Endodermal cell (in vitro differentiated cells): Measurements from ENCODE around the gene KMT5B. TPM values are rescaled to one million over a fixed set of nuclear protein-coding genes. Genes with fewer than 3 reads are reported as not detected.

Experiments used
- DNase-seq: peaks from one replicate; pipeline ENCODE4 v3.0.0-alpha.2; 2017
- H3K27ac ChIP-seq: 2 replicates; pipeline ENCODE4 v1.5.1; 2013; ENCODE audit warnings: mild to moderate bottlenecking, low read depth, low read length, moderate library complexity
- H3K27me3 ChIP-seq: 2 replicates; pipeline ENCODE4 v1.6.1; 2013; ENCODE audit warnings: mild to moderate bottlenecking, low read length, moderate library complexity; ENCODE audit not compliant: insufficient read depth, control insufficient read depth, poor library complexity, severe bottlenecking
- H3K36me3 ChIP-seq: 2 replicates; pipeline ENCODE4 v1.7.0; 2013; ENCODE audit warnings: mild to moderate bottlenecking, low read length, moderate library complexity; ENCODE audit not compliant: control insufficient read depth, insufficient read depth
- H3K4me1 ChIP-seq: one replicate; pipeline ENCODE4 v1.7.0; 2013; ENCODE audit warnings: low read length; ENCODE audit not compliant: control insufficient read depth, insufficient read depth
- H3K4me3 ChIP-seq: 2 replicates; pipeline ENCODE4 v1.5.1; 2013; ENCODE audit warnings: mild to moderate bottlenecking, low read length, moderate library complexity
- H3K9ac ChIP-seq: 2 replicates; pipeline ENCODE4 v1.6.1; 2013; ENCODE audit warnings: mild to moderate bottlenecking, low read length, moderate library complexity; ENCODE audit not compliant: poor library complexity, severe bottlenecking; ENCODE audit errors: extremely low read depth
- H3K9me3 ChIP-seq: 2 replicates; pipeline ENCODE4 v1.6.1; 2013; ENCODE audit warnings: mild to moderate bottlenecking, low read length, moderate library complexity; ENCODE audit not compliant: control insufficient read depth
- H3K27ac Mint-ChIP-seq: 2 replicates; pipeline ENCODE4 v1.8.0; 2020; ENCODE audit warnings: mixed read lengths
- H3K27me3 Mint-ChIP-seq: 2 replicates; pipeline ENCODE4 v1.8.0; 2021; ENCODE audit warnings: mild to moderate bottlenecking, mixed read lengths; ENCODE audit not compliant: insufficient read depth
- H3K36me3 Mint-ChIP-seq: 2 replicates; pipeline ENCODE4 v1.8.0; 2020; ENCODE audit warnings: low read depth, mixed read lengths
- H3K4me1 Mint-ChIP-seq: 2 replicates; pipeline ENCODE4 v1.8.0; 2020; ENCODE audit warnings: mixed read lengths
- H3K4me3 Mint-ChIP-seq: 2 replicates; pipeline ENCODE4 v1.8.0; 2020; ENCODE audit warnings: mild to moderate bottlenecking, moderate library complexity, mixed read lengths
- H3K9me3 Mint-ChIP-seq: 2 replicates; pipeline ENCODE4 v1.8.0; 2020; ENCODE audit warnings: mild to moderate bottlenecking, mixed read lengths
- WGBS, 2 experiments: methylation state at CpG; one replicate each; pipeline versions ENCODE4 v1.1.5 to v1.1.7; 2013; ENCODE audit warnings: missing lambda C conversion rate in 2 of 2, mixed read lengths in 1 of 2; ENCODE audit not compliant: insufficient coverage in 1 of 2, insufficient read length in 1 of 2; 5-methylcytosine and 5-hydroxymethylcytosine counted together
- total RNA-seq, 2 donors: library from RNA; stranded (reverse); fragmentation: NEBNext Ultra II Directional in 1 of 2; extraction: Animal tissue kit (Norgen Biotek cat#: 25700) in 1 of 2; gene quantifications; 2 replicates in 1 of 2; 3 replicates in 1 of 2; pipeline ENCODE4 v1.2.1, GENCODE V29; 2021
- TF ChIP-seq, protein P1 (sequence below): fragments of 200-600 bp; sonication (generic); conservative IDR thresholded peaks from 2 replicates; pipeline ENCODE4 v1.5.0; 2021; ENCODE audit warnings: antibody characterized with exemption, mild to moderate bottlenecking

KMT5B gene
- total RNA-seq, 2 donors from 2014 or later = 53.3 to 62.3 TPM

DNA sequence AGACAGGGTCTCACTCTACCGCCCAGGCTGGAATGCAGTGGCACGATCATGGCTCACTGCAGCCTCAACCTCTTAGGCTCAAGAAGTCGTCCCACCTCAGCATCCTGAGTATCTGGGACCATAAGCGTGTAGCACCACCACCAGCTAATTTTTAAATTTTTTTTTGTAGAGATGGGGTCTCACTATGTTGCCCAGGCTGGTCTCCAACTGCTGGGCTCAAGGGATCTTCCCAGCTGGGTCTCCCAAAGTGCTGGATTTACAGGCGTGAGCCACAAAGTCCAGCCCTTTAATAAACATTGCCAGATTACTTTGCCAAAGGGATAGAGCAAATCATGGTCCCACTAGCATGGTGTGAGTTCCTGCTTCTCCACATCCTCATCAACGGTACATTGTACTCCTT is 45.6 kb downstream of the KMT5B start:
- no peak overlapping the region for H3K27ac Mint-ChIP-seq
- Histone ChIP-seq H3K27me3 (no peaks in the 10 kb centered on the region), H3K27ac (no peak overlapping the region), H3K4me1 (no peaks in the 10 kb centered on the region), H3K9me3 (no peaks in the 10 kb centered on the region), H3K36me3 (peaks cover 73% of the 10 kb centered on the region), H3K9ac (no peak overlapping the region), H3K4me3 (no peak overlapping the region)
- no peaks in the 10 kb centered on the region for H3K9me3 Mint-ChIP-seq
- TF ChIP-seq, protein P1, sequence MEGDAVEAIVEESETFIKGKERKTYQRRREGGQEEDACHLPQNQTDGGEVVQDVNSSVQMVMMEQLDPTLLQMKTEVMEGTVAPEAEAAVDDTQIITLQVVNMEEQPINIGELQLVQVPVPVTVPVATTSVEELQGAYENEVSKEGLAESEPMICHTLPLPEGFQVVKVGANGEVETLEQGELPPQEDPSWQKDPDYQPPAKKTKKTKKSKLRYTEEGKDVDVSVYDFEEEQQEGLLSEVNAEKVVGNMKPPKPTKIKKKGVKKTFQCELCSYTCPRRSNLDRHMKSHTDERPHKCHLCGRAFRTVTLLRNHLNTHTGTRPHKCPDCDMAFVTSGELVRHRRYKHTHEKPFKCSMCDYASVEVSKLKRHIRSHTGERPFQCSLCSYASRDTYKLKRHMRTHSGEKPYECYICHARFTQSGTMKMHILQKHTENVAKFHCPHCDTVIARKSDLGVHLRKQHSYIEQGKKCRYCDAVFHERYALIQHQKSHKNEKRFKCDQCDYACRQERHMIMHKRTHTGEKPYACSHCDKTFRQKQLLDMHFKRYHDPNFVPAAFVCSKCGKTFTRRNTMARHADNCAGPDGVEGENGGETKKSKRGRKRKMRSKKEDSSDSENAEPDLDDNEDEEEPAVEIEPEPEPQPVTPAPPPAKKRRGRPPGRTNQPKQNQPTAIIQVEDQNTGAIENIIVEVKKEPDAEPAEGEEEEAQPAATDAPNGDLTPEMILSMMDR = no peak
- H3K36me3 Mint-ChIP-seq = peaks cover 62% of the 10 kb centered on the region
- 86 to 95% methylated on average over 5 to 6 of the region's 6 CpGs for WGBS, 2 experiments
- no peaks in the 10 kb centered on the region for H3K4me1 Mint-ChIP-seq
- H3K4me3 Mint-ChIP-seq = no peak overlapping the region
- no peak for DNase-seq
- H3K27me3 Mint-ChIP-seq = no peaks in the 10 kb centered on the region

DNA sequence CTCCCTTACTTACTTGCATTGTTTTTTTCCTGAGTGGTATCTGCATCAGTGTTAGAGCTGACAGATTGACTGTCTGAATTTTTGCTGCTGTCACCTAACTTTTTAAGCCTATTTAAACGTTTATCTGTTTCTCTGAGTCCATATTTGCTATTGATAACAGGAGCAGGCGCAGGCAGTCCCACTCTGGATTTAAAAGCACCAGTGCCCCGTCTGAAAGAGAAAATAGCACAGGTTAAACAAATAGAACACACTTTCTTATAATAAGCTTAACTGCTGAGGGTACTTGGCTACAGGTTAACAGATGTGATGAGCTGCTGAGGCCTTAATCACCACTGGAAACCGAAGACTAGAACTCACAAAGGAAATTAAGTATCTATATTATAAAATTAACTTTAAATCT is 46.1 kb downstream of the KMT5B start:
- TF ChIP-seq, protein P1 = no peak
- H3K36me3 Mint-ChIP-seq = peaks cover 62% of the 10 kb centered on the region
- Histone ChIP-seq H3K9ac (no peak overlapping the region), H3K4me3 (no peak overlapping the region), H3K27ac (no peak overlapping the region), H3K9me3 (no peaks in the 10 kb centered on the region), H3K4me1 (no peaks in the 10 kb centered on the region), H3K27me3 (no peaks in the 10 kb centered on the region), H3K36me3 (peaks cover 70% of the 10 kb centered on the region)
- no peaks in the 10 kb centered on the region for H3K9me3 Mint-ChIP-seq
- no peak overlapping the region for H3K27ac Mint-ChIP-seq
- no peaks in the 10 kb centered on the region for H3K4me1 Mint-ChIP-seq
- WGBS, 2 experiments = 62 to 100% methylated on average over 1 to 3 of the region's 4 CpGs
- H3K4me3 Mint-ChIP-seq = no peak overlapping the region
- no peaks in the 10 kb centered on the region for H3K27me3 Mint-ChIP-seq
- no peak for DNase-seq

DNA sequence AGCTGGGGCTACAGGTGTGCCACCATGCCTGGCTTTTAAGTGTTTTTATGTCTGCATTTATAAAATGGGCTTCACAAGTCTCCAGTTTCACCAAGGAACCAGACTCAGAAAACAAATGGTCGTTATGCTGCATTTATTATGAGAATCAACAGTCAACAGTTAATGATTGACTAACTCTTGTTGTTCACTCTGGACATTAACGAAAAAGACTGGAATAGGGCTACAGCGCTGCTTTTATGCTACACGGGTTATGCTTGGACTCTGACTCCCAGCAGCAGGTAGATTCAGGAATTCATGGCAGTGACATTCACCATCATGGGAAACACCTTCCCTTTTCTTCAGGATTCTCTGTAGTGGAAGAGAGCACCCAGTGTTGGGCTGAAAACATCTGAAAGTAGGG is 47.5 kb downstream of the KMT5B start:
- Mint-ChIP-seq H3K4me1 (no peaks in the 10 kb centered on the region), H3K27ac (no peak overlapping the region), H3K9me3 (no peaks in the 10 kb centered on the region), H3K36me3 (peaks cover 62% of the 10 kb centered on the region), H3K4me3 (no peak overlapping the region), H3K27me3 (no peaks in the 10 kb centered on the region)
- H3K36me3 ChIP-seq = peaks cover 57% of the 10 kb centered on the region
- H3K27me3 ChIP-seq = no peaks in the 10 kb centered on the region
- WGBS, 2 experiments = 93 to 95% methylated on average over 4 of the region's 4 CpGs
- no peak overlapping the region for H3K4me3 ChIP-seq
- no peak for DNase-seq
- no peaks in the 10 kb centered on the region for H3K4me1 ChIP-seq
- H3K9ac ChIP-seq = no peak overlapping the region
- H3K27ac ChIP-seq = no peak overlapping the region
- TF ChIP-seq, protein P1 = no peak
- no peaks in the 10 kb centered on the region for H3K9me3 ChIP-seq
